Cardiac muscle cell (in vitro differentiated cells and primary cell): ENCODE results near the gene ZNF599. TPM values are rescaled to one million over a fixed set of nuclear protein-coding genes. Genes with fewer than 3 reads are reported as not detected.

Experiments
- DNase-seq, 2 donors: peaks; one replicate each; pipeline versions ENCODE4 v3.0.0 to v3.0.0-alpha.2; 2010 to 2017; ENCODE audit warnings: low read depth in 1 of 2, low spot score in 1 of 2
- H3K27ac ChIP-seq: fragments of 200-600 bp; sonication (generic); 2 replicates; pipeline ENCODE4 v1.5.1; 2016
- H3K27me3 ChIP-seq: fragments of 200-600 bp; sonication (generic); 2 replicates; pipeline ENCODE4 v1.6.0; 2016; ENCODE audit warnings: control low read depth
- H3K36me3 ChIP-seq: fragments of 200-600 bp; sonication (generic); 2 replicates; pipeline ENCODE4 v1.5.1; 2016; ENCODE audit warnings: control low read depth
- H3K4me1 ChIP-seq: fragments of 200-600 bp; sonication (generic); 2 replicates; pipeline ENCODE4 v1.8.1; 2017; ENCODE audit warnings: low read depth, mild to moderate bottlenecking, mixed run types
- H3K4me3 ChIP-seq: fragments of 200-600 bp; sonication (generic); 2 replicates; pipeline ENCODE4 v1.5.1; 2016; ENCODE audit warnings: mild to moderate bottlenecking
- H3K9me3 ChIP-seq: fragments of 200-600 bp; sonication (generic); 2 replicates; pipeline ENCODE4 v1.5.1; 2017; ENCODE audit warnings: low read depth, mild to moderate bottlenecking, control low read depth
- CTCF ChIP-seq: IDR thresholded peaks from 2 replicates; pipeline ENCODE4 v1.5.1; 2012; ENCODE audit warnings: low read depth, mild to moderate bottlenecking, low read length
- polyA plus RNA-seq: library from polyadenylated mRNA; unstranded; fragments of >200 nt; fragmentation: Nextera tagmentation; extraction: Ambion mirVana; gene quantifications from 2 replicates; pipeline ENCODE4 v1.2.1, GENCODE V29; 2016
- total RNA-seq: library from RNA; depleted of rRNA; stranded (reverse); fragments of >200 nt; gene quantifications from 2 replicates; pipeline ENCODE4 v1.2.3, GENCODE V29; 2016

Gene ZNF599
- total and polyA plus RNA-seq, 2 experiments from 2014 or later = 11.6 to 18.4 TPM

DNA sequence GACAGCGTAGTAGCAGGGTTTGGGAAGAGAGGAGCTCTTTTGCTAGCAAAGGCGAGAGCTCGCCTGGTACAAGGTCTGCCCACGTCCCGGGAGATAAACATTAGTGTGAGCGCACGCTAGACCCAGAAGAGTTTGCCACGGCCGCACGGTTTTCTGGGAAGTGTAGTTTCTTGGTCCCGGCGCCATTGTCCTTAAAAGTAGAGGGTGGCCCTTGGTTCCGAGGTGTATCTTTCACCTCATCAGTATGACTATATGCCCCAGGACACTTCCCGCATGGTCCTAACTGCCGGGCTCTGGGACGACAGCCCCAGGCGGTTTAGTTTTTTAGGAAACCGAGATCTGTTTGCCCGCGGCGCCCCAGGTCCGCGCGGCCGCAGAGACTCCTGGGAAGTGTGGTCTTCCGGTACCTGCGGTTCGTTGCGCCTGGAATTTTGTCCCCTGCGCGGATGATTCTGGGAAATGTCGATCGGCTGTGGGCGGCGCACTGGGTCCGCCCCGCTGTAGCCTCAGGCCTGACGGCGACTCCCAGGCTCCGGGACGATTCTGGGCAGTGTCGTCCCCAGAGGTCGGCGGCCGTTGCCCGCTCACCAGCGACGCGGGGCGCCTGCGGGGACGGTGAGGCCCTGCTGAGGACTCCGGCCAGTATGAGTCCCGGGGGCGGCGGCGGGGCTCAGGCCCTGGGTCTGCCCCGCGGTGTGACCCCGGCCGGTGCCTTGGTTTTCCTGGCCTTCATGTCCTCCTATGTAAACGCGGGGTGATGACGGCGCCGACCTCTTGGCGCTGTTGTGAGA, 39.1 kb downstream of the ZNF599 start, which contains the start of gene ZNF181:
Gene ZNF181, plus strand, starts transcription at position 498 of the 791 bp plus-strand sequence. CDS start 795 bp downstream, outside the sequence.
- Histone ChIP-seq H3K27me3 (no peaks in the 10 kb centered on the region), H3K27ac (peak within 1 kb of the TSS; percentile 100), H3K9me3 (no peaks in the 10 kb centered on the region), H3K4me3 (peak within 1 kb of the TSS; percentile 78), H3K4me1 (peaks cover 10% of the 10 kb centered on the region), H3K36me3 (peaks cover under 1% of the 10 kb centered on the region)
- peak; percentile 92 to 94 for DNase-seq
- no peak for TF ChIP-seq CTCF

GRCh38 chr19:34733266-34733745, 39.7 kb downstream of the ZNF599 start:
- DNase-seq = peak in 1 of 2 donors; percentile 78

DNA sequence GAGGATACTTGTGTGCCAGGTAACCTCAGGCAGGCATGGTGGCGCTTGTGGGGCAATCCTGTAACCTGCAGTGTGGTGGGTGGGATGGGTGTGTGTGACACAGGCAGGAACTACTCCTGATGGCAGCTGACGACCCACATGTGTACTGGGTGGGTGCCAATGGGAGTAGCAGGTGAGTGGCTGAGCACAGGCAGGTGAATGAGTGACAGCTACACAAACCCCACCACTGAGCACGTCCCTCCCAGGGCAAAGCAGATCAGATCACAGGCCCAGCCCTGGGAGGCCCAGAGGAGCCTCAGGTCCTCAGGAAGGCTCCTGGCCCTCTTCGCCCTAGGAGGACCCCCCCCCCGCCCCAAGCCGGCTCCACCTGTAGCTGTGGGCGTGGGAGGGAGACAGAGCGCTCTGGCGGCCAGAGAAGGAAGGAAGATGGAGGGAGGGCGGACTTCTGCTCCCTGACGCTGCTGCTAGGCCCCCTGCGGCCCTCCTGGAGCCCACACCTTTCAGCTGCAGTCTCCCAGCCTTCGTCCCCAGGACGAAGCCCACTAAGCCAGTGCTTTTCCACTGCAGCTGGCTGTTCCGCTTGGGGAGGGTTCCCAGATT, 40.3 kb downstream of the ZNF599 start:
- H3K36me3 ChIP-seq = no peaks in the 10 kb centered on the region
- H3K9me3 ChIP-seq = no peaks in the 10 kb centered on the region
- no peaks in the 10 kb centered on the region for H3K27me3 ChIP-seq
- peak overlapping the region; percentile 78 for H3K4me3 ChIP-seq
- TF ChIP-seq CTCF = no peak
- H3K27ac ChIP-seq = peak overlapping the region; percentile 100
- peaks cover 10% of the 10 kb centered on the region for H3K4me1 ChIP-seq
- DNase-seq = no peak

More at GRCh38 chr19:34733266-34733745, 39.7 kb downstream of the ZNF599 start:
- no peaks in the 10 kb centered on the region for H3K9me3 ChIP-seq
- peaks cover 10% of the 10 kb centered on the region for H3K4me1 ChIP-seq
- H3K4me3 ChIP-seq = peak overlapping the region; percentile 78
- peak overlapping the region; percentile 100 for H3K27ac ChIP-seq
- H3K27me3 ChIP-seq = no peaks in the 10 kb centered on the region
- no peak for TF ChIP-seq CTCF
- no peaks in the 10 kb centered on the region for H3K36me3 ChIP-seq

DNA sequence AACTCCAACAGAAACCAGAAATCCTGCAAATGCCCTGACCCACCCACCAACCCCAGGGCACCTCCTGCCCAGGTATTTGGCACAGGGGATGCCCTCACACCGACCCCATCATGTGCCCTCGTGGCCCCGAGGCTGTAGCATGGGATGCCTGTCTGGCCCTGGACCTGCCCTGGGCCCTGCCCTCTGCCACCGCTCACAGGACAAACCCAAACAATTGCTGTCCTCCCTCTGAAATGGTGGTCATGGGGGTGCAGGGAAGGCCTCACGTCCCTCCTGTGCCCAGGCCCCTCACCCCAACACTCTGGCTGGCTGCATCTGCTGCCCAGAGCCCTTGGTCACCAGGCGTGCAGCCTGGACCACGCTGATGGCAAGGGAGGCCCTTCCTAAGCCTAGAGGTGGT, 41.1 kb downstream of the ZNF599 start:
- Histone ChIP-seq H3K4me3 (no peak overlapping the region), H3K9me3 (no peaks in the 10 kb centered on the region), H3K36me3 (no peaks in the 10 kb centered on the region), H3K27ac (no peak overlapping the region), H3K27me3 (no peaks in the 10 kb centered on the region), H3K4me1 (peaks cover 10% of the 10 kb centered on the region)
- no peak for TF ChIP-seq CTCF
- DNase-seq = no peak

- H3K27me3 ChIP-seq = no peaks in the 10 kb centered on the region
- TF ChIP-seq CTCF = no peak
- H3K9me3 ChIP-seq = no peaks in the 10 kb centered on the region
- DNase-seq = no peak
- peaks cover 10% of the 10 kb centered on the region for H3K4me1 ChIP-seq
- H3K27ac ChIP-seq = no peak overlapping the region
- H3K4me3 ChIP-seq = no peak overlapping the region
- H3K36me3 ChIP-seq = no peaks in the 10 kb centered on the region
Measured at GRCh38 chr19:34731019-34731829, 41.8 kb downstream of the ZNF599 start.
